ENCODE data around the gene CLIP1. TPM values are rescaled to one million over a fixed set of nuclear protein-coding genes. Genes with fewer than 3 reads are reported as not detected.

The CLIP1 gene
- total RNA-seq, 4 donors from 2014 or later: 371 to 626 (median 552) TPM

GRCh38 chr12:122226366-122227125 lies 195.9 kb downstream of the CLIP1 start:
- Histone ChIP-seq H3K4me3 (peak overlapping the region; percentile 48 to 71 (median 60)), H3K9me3 (no peaks in the 10 kb centered on the region), H3K27me3 (no peaks in the 10 kb centered on the region), H3K27ac (peak overlapping the region; percentile 35 to 67 (median 66)), H3K36me3 (peaks cover 0 to 35% of the 10 kb centered on the region in 2 donors), H3K4me1 (peaks cover 19 to 21% of the 10 kb centered on the region in 2 donors)
- intact Hi-C loops (cut with DNase I; ENCODE audit: low total_unique reads) (loop anchor here (5.0 to 10.0 kb wide), 2 partner anchors 41 to 528 kb away; partner anchors contain the start of genes DENR and VPS33A), in situ Hi-C loops (cut with MboI; ENCODE audit: low sequenced_read_pairs in 4 of 4) (no loop called here)
- TF ChIP-seq CTCF (IDR thresholded peaks at IDR 0.05 in 4 of 5, conservative IDR thresholded peaks at IDR 0.05 in 1 of 5): no peak
- TF ChIP-seq POLR2A (IDR thresholded peaks at IDR 0.05): no peak
- ATAC-seq (no peak), DNase-seq (no peak)

- intact Hi-C loops (cut with DNase I; ENCODE audit: low total_unique reads): loop anchor here (2.0 to 10.0 kb wide), 3 partner anchors 41 to 529 kb away; partner anchors contain the start of genes DENR, VPS33A and ZCCHC8
- H3K36me3 ChIP-seq: peaks cover 0 to 35% of the 10 kb centered on the region in 2 donors
- DNase-seq: peak; percentile 99 to 100
These were observed 196.6 kb downstream of the CLIP1 start, which contains the start of gene DIABLO for GRCh38 chr12:122225683-122226365. Gene DIABLO, minus strand, starts transcription at chr12:122226052. Its CDS starts 38 bp downstream, at chr12:122226014.

More at GRCh38 chr12:122225683-122226365, 196.6 kb downstream of the CLIP1 start, which contains the start of gene DIABLO:
- H3K4me1 ChIP-seq: peaks cover 19 to 21% of the 10 kb centered on the region in 2 donors
- no peak for TF ChIP-seq CTCF (IDR thresholded peaks at IDR 0.05 in 4 of 5, conservative IDR thresholded peaks at IDR 0.05 in 1 of 5)
- TF ChIP-seq POLR2A (IDR thresholded peaks at IDR 0.05): peak; percentile 90 to 98
- in situ Hi-C loops (cut with MboI; ENCODE audit: low sequenced_read_pairs in 4 of 4): no loop called here
- no peaks in the 10 kb centered on the region for H3K27me3 ChIP-seq
- H3K9me3 ChIP-seq: no peaks in the 10 kb centered on the region
- peak within 1 kb of the TSS; percentile 92 to 98 (median 96) for H3K27ac ChIP-seq
- ATAC-seq: peak; percentile 92 to 97
- H3K4me3 ChIP-seq: peak within 1 kb of the TSS; percentile 87 to 98 (median 94)

Other genes starting within 250 kb of the CLIP1 start
- gene IL31, start 248.4 kb downstream of the CLIP1 start, total RNA-seq: not detected
- gene LRRC43, start 239.5 kb downstream of the CLIP1 start, total RNA-seq: not detected
- not detected for gene B3GNT4, start 219.0 kb downstream of the CLIP1 start, total RNA-seq
- 10 to 100 TPM; 32.8 to 63.8 (median 44.5) TPM for gene DIABLO, start 196.6 kb downstream of the CLIP1 start, total RNA-seq
- 10 to 100 TPM; 16.1 to 27.1 (median 20.5) TPM for gene VPS33A, start 156.2 kb downstream of the CLIP1 start, total RNA-seq
- gene ZCCHC8, start 78.3 kb upstream of the CLIP1 start, total RNA-seq: 10 to 100 TPM; 12.1 to 23.3 (median 20.5) TPM
- gene RSRC2, start 104.3 kb upstream of the CLIP1 start, total RNA-seq: 10 to 100 TPM; 43.5 to 58.8 (median 44.9) TPM
- 1 to 10 TPM; 1.3 to 5.3 (median 2.2) TPM for gene KNTC1, start 104.6 kb upstream of the CLIP1 start, total RNA-seq

Measured in gastrocnemius medialis (tissue), 4 donors.